ENCODE measurements around the gene USP54. TPM values are rescaled to one million over a fixed set of nuclear protein-coding genes. Genes with fewer than 3 reads are reported as not detected.

The USP54 gene
- total RNA-seq, 2 donors from 2014 or later, result 53.0 to 79.6 TPM

- no peaks in the 10 kb centered on the region for H3K27me3 ChIP-seq (replicated peaks; ENCODE audit: insufficient read depth)
- no peaks in the 10 kb centered on the region for H3K36me3 ChIP-seq
- H3K4me3 ChIP-seq, result no peak overlapping the region
- intact Hi-C loops (cut with DNase I), result loop anchor here (5.0 kb wide), 1 partner anchor 37 kb away; no protein-coding TSS in a partner anchor
- WGBS, result 69% methylated on average over 3 of the region's 3 CpGs
- DNase-seq (ENCODE audit: low spot score), result no peak
- TF ChIP-seq CTCF (IDR thresholded peaks at IDR 0.05), result no peak
- no peak for TF ChIP-seq POLR2A (IDR thresholded peaks at IDR 0.05)
- no peak for TF ChIP-seq POLR2AphosphoS5 (IDR thresholded peaks at IDR 0.05)
- H3K4me1 ChIP-seq (replicated peaks), result peaks cover 16% of the 10 kb centered on the region
- H3K27ac ChIP-seq, result no peak overlapping the region
- no peaks in the 10 kb centered on the region for H3K9me3 ChIP-seq
These were observed 1.5 kb downstream of the USP54 start for GRCh38 chr10:73589563-73590126.

DNA sequence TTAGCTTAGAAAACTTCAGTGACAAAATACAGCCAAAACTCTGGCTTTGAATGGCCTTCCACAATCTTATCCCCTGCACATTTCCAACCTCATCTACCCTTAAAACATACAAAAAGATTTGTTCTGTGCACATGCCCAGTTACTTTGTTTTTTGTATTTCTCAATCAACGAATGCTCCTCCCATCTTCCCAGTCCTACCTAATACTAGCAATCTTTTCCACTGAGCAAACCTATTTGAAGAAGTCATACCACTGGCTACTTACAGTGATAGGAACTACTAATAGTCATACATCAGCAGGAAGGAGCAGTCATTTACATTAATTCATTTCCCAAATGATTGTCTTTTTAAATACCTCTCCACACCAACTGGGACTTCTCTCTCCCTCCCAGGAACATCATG lies 2.5 kb downstream of the USP54 start:
- H3K9me3 ChIP-seq, result no peaks in the 10 kb centered on the region
- intact Hi-C loops (cut with DNase I), result loop anchor here (5.0 kb wide), 1 partner anchor 36 kb away; no protein-coding TSS in a partner anchor

GRCh38 chr10:73586583-73586984 lies 4.6 kb downstream of the USP54 start:
- Histone ChIP-seq H3K9me3 (no peaks in the 10 kb centered on the region), H3K27me3 (replicated peaks; ENCODE audit: insufficient read depth) (no peaks in the 10 kb centered on the region), H3K4me1 (replicated peaks) (peaks cover 14% of the 10 kb centered on the region), H3K36me3 (no peaks in the 10 kb centered on the region), H3K4me3 (no peak overlapping the region), H3K27ac (peak overlapping the region; percentile 60 to 67)
- WGBS, result 2% methylated on average over 1 of the region's 1 CpG
- DNase-seq (ENCODE audit: low spot score), result peak; percentile 69
- TF ChIP-seq CTCF (IDR thresholded peaks at IDR 0.05), result no peak
- peak; percentile 91 for TF ChIP-seq POLR2AphosphoS5 (IDR thresholded peaks at IDR 0.05)
- intact Hi-C loops (cut with DNase I), result loop anchor here (5.0 kb wide), 1 partner anchor 34 kb away; no protein-coding TSS in a partner anchor

More for the DNA sequence above, 2.5 kb downstream of the USP54 start:
- H3K4me3 ChIP-seq, result no peak overlapping the region
- no peak overlapping the region for H3K27ac ChIP-seq
- TF ChIP-seq POLR2AphosphoS5 (IDR thresholded peaks at IDR 0.05), result no peak
- no peak for TF ChIP-seq POLR2A (IDR thresholded peaks at IDR 0.05)
- no peak for TF ChIP-seq CTCF (IDR thresholded peaks at IDR 0.05)
- H3K36me3 ChIP-seq, result no peaks in the 10 kb centered on the region
- peaks cover 16% of the 10 kb centered on the region for H3K4me1 ChIP-seq (replicated peaks)
- WGBS, result 72% methylated on average over 1 of the region's 1 CpG
- DNase-seq (ENCODE audit: low spot score), result no peak
- H3K27me3 ChIP-seq (replicated peaks; ENCODE audit: insufficient read depth), result no peaks in the 10 kb centered on the region

DNA sequence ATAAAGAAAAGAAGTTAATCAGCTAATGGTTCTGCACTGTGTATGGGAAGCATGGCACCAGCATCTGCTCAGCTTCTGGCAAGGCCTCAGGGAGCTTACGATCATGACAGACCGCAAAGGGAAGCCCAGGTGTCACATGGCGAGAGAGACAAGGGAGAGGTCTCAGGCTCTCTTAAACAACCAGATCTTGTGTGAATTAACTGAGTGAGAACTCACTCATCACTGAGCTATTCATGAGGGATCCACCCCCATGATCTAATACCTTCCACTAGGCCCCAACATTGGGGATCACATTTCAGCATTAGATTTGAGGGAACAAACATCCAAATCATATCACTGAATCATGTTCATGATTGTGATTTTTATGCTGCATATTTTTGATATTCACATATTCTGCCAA lies 5.8 kb downstream of the USP54 start:
- H3K27ac ChIP-seq, result no peak overlapping the region
- TF ChIP-seq CTCF (IDR thresholded peaks at IDR 0.05) (no peak), POLR2AphosphoS5 (IDR thresholded peaks at IDR 0.05) (no peak), POLR2A (IDR thresholded peaks at IDR 0.05) (no peak)
- H3K27me3 ChIP-seq (replicated peaks; ENCODE audit: insufficient read depth), result no peaks in the 10 kb centered on the region
- no peaks in the 10 kb centered on the region for H3K36me3 ChIP-seq
- no peak overlapping the region for H3K4me3 ChIP-seq
- peaks cover 11% of the 10 kb centered on the region for H3K4me1 ChIP-seq (replicated peaks)
- WGBS, result 97% methylated on average over 3 of the region's 3 CpGs
- H3K9me3 ChIP-seq, result no peaks in the 10 kb centered on the region
- intact Hi-C loops (cut with DNase I), result loop anchor here (5.0 kb wide), 1 partner anchor 33 kb away; no protein-coding TSS in a partner anchor
- no peak for DNase-seq (ENCODE audit: low spot score)

DNA sequence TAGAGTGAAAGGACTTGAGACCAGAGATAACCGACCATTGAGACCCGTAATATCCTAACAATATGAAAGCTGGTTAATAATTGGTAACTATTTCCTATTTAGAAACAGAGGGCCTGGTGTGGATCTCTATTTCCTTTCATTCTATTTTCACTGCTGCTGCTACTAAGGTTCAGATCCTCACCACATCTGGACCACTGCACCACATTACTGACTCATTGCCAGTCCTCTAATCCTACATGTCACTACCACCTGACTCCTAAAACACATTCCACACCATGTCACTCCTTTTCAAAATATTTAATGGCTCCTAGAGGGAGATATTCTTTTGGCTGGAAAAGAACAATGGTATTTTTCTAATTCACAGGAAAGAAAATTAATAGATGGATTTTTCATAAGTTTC lies 6.4 kb downstream of the USP54 start:
- no peaks in the 10 kb centered on the region for H3K9me3 ChIP-seq
- no peaks in the 10 kb centered on the region for H3K36me3 ChIP-seq
- H3K4me3 ChIP-seq, result no peak overlapping the region
- 94% methylated on average over 2 of the region's 2 CpGs for WGBS
- H3K27ac ChIP-seq, result no peak overlapping the region
- peaks cover 11% of the 10 kb centered on the region for H3K4me1 ChIP-seq (replicated peaks)
- intact Hi-C loops (cut with DNase I), result loop anchor here (5.0 kb wide), 1 partner anchor 32 kb away; no protein-coding TSS in a partner anchor
- TF ChIP-seq CTCF (IDR thresholded peaks at IDR 0.05) (no peak), POLR2AphosphoS5 (IDR thresholded peaks at IDR 0.05) (no peak), POLR2A (IDR thresholded peaks at IDR 0.05) (no peak)
- no peak for DNase-seq (ENCODE audit: low spot score)
- H3K27me3 ChIP-seq (replicated peaks; ENCODE audit: insufficient read depth), result no peaks in the 10 kb centered on the region

Data from prostate gland (tissue), 2 donors.